ENCODE results near the gene KIFBP.
"Not testable (repeated sequence)": the region's sequence is repeated elsewhere in the genome, so short reads cannot be mapped to it uniquely, and the experiment has no call there.

Gene KIFBP

DNA sequence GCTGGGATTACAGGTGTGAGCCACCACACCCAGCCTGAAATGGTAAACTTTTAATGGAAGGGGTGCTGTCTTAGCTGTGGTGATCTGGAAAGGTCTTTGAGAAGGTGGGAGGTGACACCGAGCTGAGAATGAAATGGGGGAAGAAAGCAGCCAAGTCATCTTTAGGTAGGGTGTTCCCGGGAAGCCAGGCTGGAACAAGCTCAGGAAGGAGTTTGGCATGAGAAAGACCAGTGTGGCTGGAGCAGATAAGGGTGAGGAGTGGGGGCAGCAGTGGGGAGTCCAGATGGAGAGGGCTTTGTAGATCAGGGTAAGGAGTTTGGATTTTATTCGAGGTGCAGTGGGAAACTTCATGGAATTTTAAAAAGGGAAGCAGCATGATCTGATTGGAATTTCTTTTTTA is 30.0 kb downstream of the KIFBP start:
- Mint-ChIP-seq H3K27ac (no peak overlapping the region), H3K27me3 (no peaks in the 10 kb centered on the region), H3K4me3 (no peak overlapping the region), H3K9me3 (no peaks in the 10 kb centered on the region), H3K36me3 (peaks cover 23% of the 10 kb centered on the region), H3K4me1 (peaks cover 2% of the 10 kb centered on the region)
- no peak for DNase-seq (ENCODE audit: low spot score in 2 of 2)
- no peak for ATAC-seq (ENCODE audit: low read depth)

DNA sequence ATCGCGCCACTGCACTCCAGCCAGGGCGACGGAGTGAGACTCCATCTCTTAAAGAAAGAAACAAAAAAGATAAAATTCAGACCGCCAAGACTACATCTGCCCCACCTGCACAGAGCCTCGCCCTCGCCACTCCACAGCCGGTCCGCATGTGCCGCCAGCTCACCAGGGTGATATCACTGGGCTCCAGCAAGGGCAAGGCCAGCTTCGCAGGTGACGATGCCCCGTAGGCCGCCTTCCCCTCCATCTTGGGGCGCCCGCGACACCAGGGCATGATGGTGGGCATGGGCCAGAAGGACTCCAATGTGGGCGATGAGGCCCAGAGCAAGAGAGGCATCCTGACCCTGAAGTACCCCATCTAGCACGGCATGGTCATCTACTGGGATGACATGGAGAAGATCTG is 34.0 kb downstream of the KIFBP start:
- ATAC-seq (ENCODE audit: low read depth) (no peak), DNase-seq (ENCODE audit: low spot score in 2 of 2) (no peak)
- H3K36me3 Mint-ChIP-seq, result peaks cover 11% of the 10 kb centered on the region
- H3K27me3 Mint-ChIP-seq, result no peaks in the 10 kb centered on the region
- peaks cover 4% of the 10 kb centered on the region for H3K4me1 Mint-ChIP-seq
- no peak overlapping the region for H3K4me3 Mint-ChIP-seq
- H3K27ac Mint-ChIP-seq, result no peak overlapping the region
- no peaks in the 10 kb centered on the region for H3K9me3 Mint-ChIP-seq

GRCh38 chr10:69025370-69025896 is 36.8 kb downstream of the KIFBP start:
- Mint-ChIP-seq H3K9me3 (no peaks in the 10 kb centered on the region), H3K4me1 (peaks cover 4% of the 10 kb centered on the region), H3K27ac (no peak overlapping the region), H3K4me3 (no peak overlapping the region), H3K27me3 (no peaks in the 10 kb centered on the region), H3K36me3 (no peaks in the 10 kb centered on the region)
- ATAC-seq (ENCODE audit: low read depth), result no peak
- no peak for DNase-seq (ENCODE audit: low spot score in 2 of 2)

- no peak overlapping the region for H3K4me3 Mint-ChIP-seq
Measured at GRCh38 chr10:69033256-69033655, 44.7 kb downstream of the KIFBP start.

GRCh38 chr10:69037489-69037888 is 48.9 kb downstream of the KIFBP start:
- ATAC-seq (ENCODE audit: low read depth) (no peak), DNase-seq (ENCODE audit: low spot score in 2 of 2) (no peak)
- H3K27ac Mint-ChIP-seq, result no peak overlapping the region
- no peak overlapping the region for H3K4me3 Mint-ChIP-seq
- H3K9me3 Mint-ChIP-seq, result no peaks in the 10 kb centered on the region
- no peaks in the 10 kb centered on the region for H3K36me3 Mint-ChIP-seq
- no peaks in the 10 kb centered on the region for H3K4me1 Mint-ChIP-seq
- H3K27me3 Mint-ChIP-seq, result no peaks in the 10 kb centered on the region

More at GRCh38 chr10:69033256-69033655, 44.7 kb downstream of the KIFBP start:
- DNase-seq (ENCODE audit: low spot score in 2 of 2) (no peak), ATAC-seq (ENCODE audit: low read depth) (no peak)
- Mint-ChIP-seq H3K9me3 (no peaks in the 10 kb centered on the region), H3K27ac (no peak overlapping the region), H3K36me3 (no peaks in the 10 kb centered on the region), H3K27me3 (no peaks in the 10 kb centered on the region), H3K4me1 (no peaks in the 10 kb centered on the region)

GRCh38 chr10:69040904-69041303 is 52.3 kb downstream of the KIFBP start:
- not testable (repeated sequence) for H3K4me3 Mint-ChIP-seq; ATAC-seq (ENCODE audit: low read depth); H3K36me3 Mint-ChIP-seq; H3K27me3 Mint-ChIP-seq; DNase-seq (ENCODE audit: low spot score in 2 of 2); H3K27ac Mint-ChIP-seq; H3K9me3 Mint-ChIP-seq
- H3K4me1 Mint-ChIP-seq, result peaks cover 20% of the 10 kb centered on the region

- Mint-ChIP-seq H3K9me3 (no peaks in the 10 kb centered on the region), H3K27ac (no peak overlapping the region), H3K36me3 (no peaks in the 10 kb centered on the region), H3K4me3 (no peak overlapping the region), H3K27me3 (no peaks in the 10 kb centered on the region), H3K4me1 (peaks cover 21% of the 10 kb centered on the region)
- DNase-seq (ENCODE audit: low spot score in 2 of 2) (no peak), ATAC-seq (ENCODE audit: low read depth) (no peak)
Measured at GRCh38 chr10:69042417-69042816, 53.8 kb downstream of the KIFBP start.

- Mint-ChIP-seq H3K36me3 (no peaks in the 10 kb centered on the region), H3K27ac (no peak overlapping the region), H3K27me3 (no peaks in the 10 kb centered on the region), H3K4me1 (peaks cover 21% of the 10 kb centered on the region), H3K9me3 (no peaks in the 10 kb centered on the region), H3K4me3 (no peak overlapping the region)
- ATAC-seq (ENCODE audit: low read depth) (no peak), DNase-seq (ENCODE audit: low spot score in 2 of 2) (no peak)
Measured at GRCh38 chr10:69042838-69043237, 54.2 kb downstream of the KIFBP start.

DNA sequence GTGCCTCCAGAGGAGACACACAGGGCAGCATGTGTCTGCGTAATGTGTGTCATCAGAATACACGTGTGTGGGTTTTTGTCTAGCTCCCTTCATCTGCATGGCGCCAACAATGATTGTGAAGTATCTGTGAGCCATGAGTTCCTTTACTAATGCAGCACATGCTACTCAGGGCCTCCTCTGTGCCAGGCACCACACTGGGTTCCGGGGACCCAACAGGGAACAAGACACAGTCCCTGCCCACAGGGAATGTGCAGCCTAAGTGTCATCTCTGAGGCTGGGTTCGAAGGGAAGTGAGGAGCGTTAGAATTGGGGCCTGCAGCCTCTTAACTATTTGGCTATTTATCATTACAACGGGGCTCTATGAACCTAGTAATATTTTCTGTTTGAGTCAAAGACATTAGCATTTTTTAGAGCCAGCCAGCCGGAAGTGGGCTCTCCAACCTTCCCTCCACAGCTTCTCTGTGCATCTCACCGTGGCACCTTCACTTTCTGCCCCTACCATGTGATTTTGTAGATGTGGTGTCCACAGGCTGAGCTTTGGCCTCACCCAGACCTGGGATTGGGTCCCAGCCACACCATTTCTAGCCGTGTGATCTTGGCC is 55.4 kb downstream of the KIFBP start:
- Mint-ChIP-seq H3K4me1 (peaks cover 21% of the 10 kb centered on the region), H3K36me3 (no peaks in the 10 kb centered on the region), H3K9me3 (no peaks in the 10 kb centered on the region), H3K27me3 (no peaks in the 10 kb centered on the region), H3K27ac (peak overlapping the region; percentile 46), H3K4me3 (peak overlapping the region; percentile 63)
- no peak for DNase-seq (ENCODE audit: low spot score in 2 of 2)
- ATAC-seq (ENCODE audit: low read depth), result peak; percentile 44

DNA sequence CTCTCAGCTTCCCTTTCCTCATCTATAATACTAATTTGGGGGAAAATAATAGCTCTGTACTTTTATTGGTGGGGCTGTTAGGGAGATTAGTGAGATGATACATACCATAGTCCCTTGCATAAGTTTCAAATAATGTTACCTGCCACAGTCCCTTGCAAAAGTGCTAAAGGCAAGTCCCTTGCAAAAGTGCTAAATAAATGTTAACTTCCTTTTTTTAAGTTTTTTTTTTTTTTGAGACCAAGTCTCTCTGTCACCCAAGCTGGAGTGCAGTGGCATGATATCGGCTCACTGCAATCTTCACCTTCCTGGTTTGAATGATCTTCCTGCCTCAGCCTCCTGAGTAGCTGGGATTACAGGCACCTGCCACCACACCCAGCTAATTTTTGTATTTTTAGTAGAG is 55.9 kb downstream of the KIFBP start:
- Mint-ChIP-seq H3K27me3 (no peaks in the 10 kb centered on the region), H3K4me3 (peak overlapping the region; percentile 63), H3K9me3 (no peaks in the 10 kb centered on the region), H3K27ac (peak overlapping the region; percentile 57), H3K36me3 (no peaks in the 10 kb centered on the region), H3K4me1 (peaks cover 21% of the 10 kb centered on the region)
- ATAC-seq (ENCODE audit: low read depth) (peak; percentile 75), DNase-seq (ENCODE audit: low spot score in 2 of 2) (no peak)

- Mint-ChIP-seq H3K27me3 (no peaks in the 10 kb centered on the region), H3K27ac (peak overlapping the region; percentile 57), H3K4me3 (peak overlapping the region; percentile 42), H3K9me3 (no peaks in the 10 kb centered on the region), H3K36me3 (no peaks in the 10 kb centered on the region), H3K4me1 (peaks cover 23% of the 10 kb centered on the region)
- DNase-seq (ENCODE audit: low spot score in 2 of 2) (no peak), ATAC-seq (ENCODE audit: low read depth) (peak; percentile 23)
Measured at GRCh38 chr10:69045441-69046300, 57.1 kb downstream of the KIFBP start.

DNA sequence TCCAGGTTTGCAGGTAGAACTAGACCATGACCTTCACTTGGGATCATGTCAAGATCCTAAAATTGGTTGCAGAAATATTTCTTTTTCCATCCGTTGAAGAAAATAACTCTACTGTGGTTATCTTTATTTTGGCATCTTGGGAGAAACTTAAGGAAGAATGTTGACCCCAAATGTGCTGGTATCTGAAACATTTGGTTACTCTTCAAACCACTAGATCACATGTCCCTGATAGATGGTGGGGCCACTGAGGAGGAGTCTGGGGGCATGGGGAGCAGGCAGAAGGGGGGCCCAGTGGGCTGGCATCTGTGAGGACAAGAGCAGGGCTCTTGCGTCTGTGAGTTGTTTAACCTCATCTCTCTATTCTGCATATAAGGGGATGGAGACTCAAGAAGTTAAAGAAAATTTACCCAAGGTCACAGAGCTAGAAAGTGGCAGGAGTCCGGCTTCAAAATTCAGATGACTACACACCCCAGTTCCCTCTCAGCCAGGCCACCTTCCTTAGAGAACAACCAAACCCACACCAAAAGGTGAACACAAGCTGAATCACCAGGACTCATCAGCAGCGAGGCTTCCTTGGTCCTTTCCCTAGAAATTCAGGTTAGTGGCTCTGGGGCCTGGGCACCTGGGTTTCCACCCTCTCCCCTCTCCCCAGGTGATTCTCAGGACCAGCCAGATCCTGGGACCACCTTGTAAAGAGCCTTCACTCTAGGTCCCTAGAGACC is 58.7 kb downstream of the KIFBP start:
- H3K27ac Mint-ChIP-seq, result no peak overlapping the region
- H3K4me1 Mint-ChIP-seq, result peaks cover 30% of the 10 kb centered on the region
- no peak for DNase-seq (ENCODE audit: low spot score in 2 of 2)
- no peak for ATAC-seq (ENCODE audit: low read depth)
- no peaks in the 10 kb centered on the region for H3K36me3 Mint-ChIP-seq
- no peak overlapping the region for H3K4me3 Mint-ChIP-seq
- no peaks in the 10 kb centered on the region for H3K9me3 Mint-ChIP-seq
- H3K27me3 Mint-ChIP-seq, result no peaks in the 10 kb centered on the region

- peaks cover 34% of the 10 kb centered on the region for H3K4me1 Mint-ChIP-seq
- ATAC-seq (ENCODE audit: low read depth), result no peak
- H3K36me3 Mint-ChIP-seq, result no peaks in the 10 kb centered on the region
- H3K4me3 Mint-ChIP-seq, result no peak overlapping the region
- DNase-seq (ENCODE audit: low spot score in 2 of 2), result no peak
- no peaks in the 10 kb centered on the region for H3K9me3 Mint-ChIP-seq
- no peak overlapping the region for H3K27ac Mint-ChIP-seq
- H3K27me3 Mint-ChIP-seq, result no peaks in the 10 kb centered on the region
Measured at GRCh38 chr10:69048103-69048502, 59.5 kb downstream of the KIFBP start.

DNA sequence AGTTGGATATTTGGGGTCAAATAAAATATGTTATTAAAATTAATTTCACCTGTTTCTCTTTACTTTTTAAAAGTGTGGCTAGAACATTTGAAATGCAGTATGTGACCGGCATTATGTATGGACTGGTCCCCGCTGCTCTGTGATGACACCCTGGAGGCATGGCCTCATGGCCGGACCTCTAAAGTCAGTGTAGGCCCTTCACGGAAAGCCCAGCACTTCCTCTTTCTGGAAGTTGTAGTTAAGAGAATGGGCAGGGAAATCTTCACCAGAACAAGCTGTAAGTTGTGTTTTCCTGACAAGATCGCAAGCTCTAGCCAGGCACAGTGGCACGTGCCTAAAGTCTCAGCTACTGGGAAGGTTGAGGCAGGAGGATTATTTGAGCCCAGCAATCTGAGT is 61.0 kb downstream of the KIFBP start:
- Mint-ChIP-seq H3K4me1 (peaks cover 26% of the 10 kb centered on the region), H3K27ac (no peak overlapping the region)

More for the DNA sequence above, 61.0 kb downstream of the KIFBP start:
- no peak for DNase-seq (ENCODE audit: low spot score in 2 of 2)
- H3K36me3 Mint-ChIP-seq, result no peaks in the 10 kb centered on the region
- no peak overlapping the region for H3K4me3 Mint-ChIP-seq
- no peaks in the 10 kb centered on the region for H3K27me3 Mint-ChIP-seq
- ATAC-seq (ENCODE audit: low read depth), result no peak
- no peaks in the 10 kb centered on the region for H3K9me3 Mint-ChIP-seq
